ENCODE measurements around the gene MRPL17. TPM values are rescaled to one million over a fixed set of nuclear protein-coding genes. Genes with fewer than 3 reads are reported as not detected.

MRPL17 gene
- polyA plus RNA-seq, result 23.0 and 28.3 TPM in 2 replicates
- 21.1 and 23.4 TPM in 2 replicates for polyA minus RNA-seq

- Histone ChIP-seq H3K9ac (ENCODE audit: low read length) (peak within 1 kb of the TSS; percentile 78), H3K36me3 (ENCODE audit: insufficient read depth, low read length) (no peaks in the 10 kb centered on the region)
Measured at GRCh38 chr11:6682936-6683861, at the start of gene MRPL17. Gene MRPL17, minus strand, starts transcription at chr11:6683340. Its CDS starts 44 bp downstream, at chr11:6683296.

More at GRCh38 chr11:6682936-6683861, at the start of gene MRPL17:
- H3K79me2 ChIP-seq (replicated peaks; ENCODE audit: insufficient read depth, low read length), result peaks cover 23% of the 10 kb centered on the region
- H3K4me3 ChIP-seq (ENCODE audit: low read length), result peak within 1 kb of the TSS; percentile 77
- H3K9me2 ChIP-seq (ENCODE audit: insufficient read depth, low read length), result no peaks in the 10 kb centered on the region
- no peaks in the 10 kb centered on the region for H4K20me1 ChIP-seq (ENCODE audit: insufficient read depth)
- H3K4me2 ChIP-seq (ENCODE audit: low read length), result peak within 1 kb of the TSS; percentile 85
- peak within 1 kb of the TSS; percentile 86 for H2AFZ ChIP-seq (ENCODE audit: low read depth, low read length)
- peak within 1 kb of the TSS; percentile 81 for H3K27ac ChIP-seq (ENCODE audit: low read length)
- no peaks in the 10 kb centered on the region for H3K27me3 ChIP-seq (ENCODE audit: insufficient read depth, low read depth, low read length)
- TF ChIP-seq EZH2 (IDR thresholded peaks at IDR 0.05; ENCODE audit: borderline replicate concordance, insufficient read depth, low read length, poor library complexity, severe bottlenecking) (no peak), TAF1 (IDR thresholded peaks at IDR 0.05; ENCODE audit: low read depth) (no peak), REST (IDR thresholded peaks at IDR 0.05; ENCODE audit: borderline replicate concordance) (peak; percentile 74), EP300 (conservative IDR thresholded peaks at IDR 0.05; ENCODE audit: poor library complexity, severe bottlenecking) (peak; percentile 20), RAD21 (conservative IDR thresholded peaks at IDR 0.05) (peak; percentile 85), MXI1 (conservative IDR thresholded peaks at IDR 0.05; ENCODE audit: poor library complexity, severe bottlenecking) (peak; percentile 98), CTCF (IDR thresholded peaks at IDR 0.05; ENCODE audit: poor library complexity, severe bottlenecking) (peak; percentile 99), POLR2AphosphoS5 (IDR thresholded peaks at IDR 0.05) (peak; percentile 85), SMC3 (conservative IDR thresholded peaks at IDR 0.05; ENCODE audit: poor library complexity) (peak; percentile 93)
- no peaks in the 10 kb centered on the region for H3F3A ChIP-seq (ENCODE audit: insufficient read depth, low read length, poor library complexity, severe bottlenecking)
- H3K9me3 ChIP-seq (ENCODE audit: low read length), result no peaks in the 10 kb centered on the region
